SKM-1 (cell line): ENCODE results near the gene SYDE1.

Source experiments
- DNase-seq: peaks from one replicate; lab custom pipeline; 2025; ENCODE audit not compliant: unreplicated experiment; lab: John Stamatoyannopoulos, UW

The SYDE1 gene

GRCh38 chr19:15124572-15125231 is 17.5 kb downstream of the SYDE1 start:
- DNase-seq = no peak

GRCh38 chr19:15125232-15126067 is 18.2 kb downstream of the SYDE1 start:
- DNase-seq = peak; percentile 95

GRCh38 chr19:15126131-15126910 is 19.1 kb downstream of the SYDE1 start:
- DNase-seq = no peak

- DNase-seq = no peak
Measured at GRCh38 chr19:15128162-15128770, 21.1 kb downstream of the SYDE1 start.

- DNase-seq = no peak
Measured at GRCh38 chr19:15129856-15130585, 22.8 kb downstream of the SYDE1 start.

GRCh38 chr19:15136234-15136954 is 29.2 kb downstream of the SYDE1 start:
- no peak for DNase-seq

- DNase-seq = no peak
Measured at GRCh38 chr19:15137777-15138176, 30.6 kb downstream of the SYDE1 start.

- no peak for DNase-seq
Measured at GRCh38 chr19:15138427-15138826, 31.2 kb downstream of the SYDE1 start.

GRCh38 chr19:15141143-15141542 is 33.9 kb downstream of the SYDE1 start:
- no peak for DNase-seq

GRCh38 chr19:15142313-15142712 is 35.1 kb downstream of the SYDE1 start:
- DNase-seq = no peak

- DNase-seq = no peak
Measured at GRCh38 chr19:15144046-15144646, 36.9 kb downstream of the SYDE1 start.

- no peak for DNase-seq
Measured at GRCh38 chr19:15147090-15147489, 39.9 kb downstream of the SYDE1 start.

- DNase-seq = peak; percentile 89
Measured at GRCh38 chr19:15149737-15150136, 42.5 kb downstream of the SYDE1 start.

- DNase-seq = peak; percentile 34
Measured at GRCh38 chr19:15154002-15154612, 46.9 kb downstream of the SYDE1 start.

- no peak for DNase-seq
Measured at GRCh38 chr19:15155296-15155695, 48.1 kb downstream of the SYDE1 start.

- no peak for DNase-seq
Measured at GRCh38 chr19:15156391-15156790, 49.2 kb downstream of the SYDE1 start.

- no peak for DNase-seq
Measured at GRCh38 chr19:15159251-15159650, 52.0 kb downstream of the SYDE1 start.

GRCh38 chr19:15161028-15161984 is 54.1 kb downstream of the SYDE1 start:
- peak; percentile 31 for DNase-seq
